ENCODE results near the gene PRR14. TPM values are rescaled to one million over a fixed set of nuclear protein-coding genes. Genes with fewer than 3 reads are reported as not detected.
A peak's percentile ranks its signal among the peaks of the same experiment; 100 is the strongest.

PRR14 gene
- total and polyA plus RNA-seq, 8 donors, result 9.0 to 123 (median 79.6) TPM

DNA sequence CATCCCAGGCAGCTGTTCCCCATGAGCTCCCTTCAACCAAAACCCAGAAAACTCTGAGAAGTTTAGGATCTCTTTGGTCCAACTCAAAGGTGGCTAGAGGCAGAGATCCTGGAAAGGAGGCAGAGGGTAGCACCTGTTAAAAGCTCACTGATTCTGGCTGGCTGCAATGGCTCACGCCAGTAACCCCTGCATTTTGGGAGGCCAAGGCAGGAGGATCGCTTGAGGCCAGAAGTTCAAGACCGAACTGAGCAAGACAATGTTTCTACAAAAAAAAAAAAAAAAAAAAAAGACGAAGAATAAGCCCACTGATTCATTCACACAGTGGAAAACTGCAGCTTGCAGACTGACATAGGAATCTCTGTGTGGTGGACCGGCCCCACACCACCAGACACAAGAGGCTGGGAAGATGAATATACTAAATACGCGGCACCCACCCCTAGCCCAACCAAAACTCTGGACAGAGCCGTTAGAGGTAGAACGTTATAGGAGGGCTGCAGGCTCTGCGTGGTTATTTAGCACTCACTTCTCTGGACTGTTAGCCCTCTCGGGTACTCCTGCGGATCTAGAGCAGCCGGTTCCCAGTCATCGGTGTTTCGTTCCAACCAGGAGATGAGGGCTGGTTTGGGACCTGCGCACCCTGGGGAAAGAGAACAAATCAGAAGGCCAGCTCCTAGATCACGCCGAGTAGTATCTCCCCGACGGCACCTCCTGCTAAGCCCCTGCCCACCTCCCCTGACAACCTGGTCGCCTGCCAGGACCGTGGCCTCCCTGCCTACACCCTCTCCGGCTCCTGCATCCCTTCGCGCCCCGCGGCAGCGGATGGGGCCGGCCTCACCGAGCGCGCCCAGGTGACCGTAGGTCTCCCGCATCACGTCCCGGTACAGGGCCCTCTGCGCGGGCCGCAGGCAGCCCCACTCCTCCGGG lies 41.5 kb upstream of the PRR14 start:
- H3K36me3 ChIP-seq, result peaks cover 21 to 40% (median 38%) of the 10 kb centered on the region in 4 donors
- intact Hi-C loops (cut with DNase I; ENCODE audit: low total_unique reads), result no loop called here
- peak overlapping the region; percentile 73 to 96 (median 86) for H3K4me3 ChIP-seq
- peak; percentile 54 to 80 for DNase-seq
- H3K27me3 ChIP-seq, result no peaks in the 10 kb centered on the region
- peaks cover 0 to 32% (median 22%) of the 10 kb centered on the region in 4 donors for H3K4me1 ChIP-seq
- TF ChIP-seq POLR2A (IDR thresholded peaks at IDR 0.05) (no peak), POLR2AphosphoS5 (IDR thresholded peaks at IDR 0.05) (no peak), EP300 (IDR thresholded peaks at IDR 0.05) (no peak)
- TF ChIP-seq, protein P1, sequence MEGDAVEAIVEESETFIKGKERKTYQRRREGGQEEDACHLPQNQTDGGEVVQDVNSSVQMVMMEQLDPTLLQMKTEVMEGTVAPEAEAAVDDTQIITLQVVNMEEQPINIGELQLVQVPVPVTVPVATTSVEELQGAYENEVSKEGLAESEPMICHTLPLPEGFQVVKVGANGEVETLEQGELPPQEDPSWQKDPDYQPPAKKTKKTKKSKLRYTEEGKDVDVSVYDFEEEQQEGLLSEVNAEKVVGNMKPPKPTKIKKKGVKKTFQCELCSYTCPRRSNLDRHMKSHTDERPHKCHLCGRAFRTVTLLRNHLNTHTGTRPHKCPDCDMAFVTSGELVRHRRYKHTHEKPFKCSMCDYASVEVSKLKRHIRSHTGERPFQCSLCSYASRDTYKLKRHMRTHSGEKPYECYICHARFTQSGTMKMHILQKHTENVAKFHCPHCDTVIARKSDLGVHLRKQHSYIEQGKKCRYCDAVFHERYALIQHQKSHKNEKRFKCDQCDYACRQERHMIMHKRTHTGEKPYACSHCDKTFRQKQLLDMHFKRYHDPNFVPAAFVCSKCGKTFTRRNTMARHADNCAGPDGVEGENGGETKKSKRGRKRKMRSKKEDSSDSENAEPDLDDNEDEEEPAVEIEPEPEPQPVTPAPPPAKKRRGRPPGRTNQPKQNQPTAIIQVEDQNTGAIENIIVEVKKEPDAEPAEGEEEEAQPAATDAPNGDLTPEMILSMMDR (IDR thresholded peaks at IDR 0.05), result no peak
- no peaks in the 10 kb centered on the region for H3K9me3 ChIP-seq
- 11 to 18% (median 13%) methylated on average over 22 to 40 of the region's 40 CpGs for WGBS, 5 donors
- peak overlapping the region; percentile 85 to 98 (median 95) for H3K27ac ChIP-seq

DNA sequence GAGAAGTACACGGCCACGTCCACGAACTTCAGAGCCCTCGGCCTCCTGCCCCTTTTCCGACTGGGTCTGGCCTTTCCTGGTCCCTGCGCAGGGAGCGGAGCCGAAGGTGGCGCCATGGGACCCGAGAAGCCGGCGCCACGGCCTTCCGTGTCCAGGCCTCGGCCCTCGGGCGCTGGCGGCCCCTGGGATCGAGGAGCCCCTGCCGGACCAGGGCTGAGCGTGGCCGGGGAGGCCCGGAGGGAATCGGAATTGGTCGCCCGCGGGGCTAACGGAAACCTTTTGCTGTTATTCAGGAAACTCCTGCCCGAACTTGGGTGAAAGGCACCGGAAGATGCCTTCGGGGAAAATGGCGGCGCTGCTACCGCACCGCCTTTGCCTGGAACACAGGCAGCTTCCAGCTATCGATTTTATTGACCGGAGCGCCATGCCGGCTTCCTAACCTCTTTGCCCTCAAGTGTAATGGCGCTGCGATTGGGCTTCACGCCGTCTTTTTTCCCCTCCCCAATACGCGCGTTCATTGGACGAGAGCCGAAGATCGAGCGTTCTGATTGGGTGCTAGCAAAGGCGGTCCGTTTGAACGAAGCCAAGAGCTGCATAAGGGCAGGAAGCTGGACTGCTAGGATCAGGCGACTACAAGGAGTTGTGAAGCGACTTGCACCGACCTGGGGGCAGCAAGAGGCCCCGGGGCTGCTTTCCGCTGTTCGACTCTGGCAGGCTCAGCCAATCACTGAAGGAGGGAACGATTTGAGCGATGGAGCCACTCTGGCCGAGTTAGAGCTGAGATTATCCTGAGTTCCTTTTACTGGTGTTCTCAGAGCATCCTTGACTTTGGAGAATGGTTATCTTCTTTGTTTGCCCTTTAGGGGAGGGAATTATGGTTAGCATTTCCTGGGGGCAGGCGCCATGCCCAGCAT lies 40.6 kb upstream of the PRR14 start, which contains the start of gene ZNF689:
TSS of gene ZNF689 (minus strand) at position 464 of the 914 bp plus-strand sequence. CDS start at position 116, 348 bp downstream.
- intact Hi-C loops (cut with DNase I; ENCODE audit: low total_unique reads), result no loop called here
- H3K27ac ChIP-seq, result peak within 1 kb of the TSS; percentile 85 to 98 (median 95)
- H3K36me3 ChIP-seq, result peaks cover 12 to 31% (median 28%) of the 10 kb centered on the region in 4 donors
- WGBS, 5 donors, result 0 to 1% (median 0%) methylated on average over 36 to 63 of the region's 63 CpGs
- H3K4me1 ChIP-seq, result peaks cover 0 to 32% (median 22%) of the 10 kb centered on the region in 4 donors
- DNase-seq, result peak; percentile 94 to 98
- peak within 1 kb of the TSS; percentile 73 to 96 (median 86) for H3K4me3 ChIP-seq
- no peaks in the 10 kb centered on the region for H3K27me3 ChIP-seq
- peak; percentile 27 to 83 (median 73) for TF ChIP-seq POLR2AphosphoS5 (IDR thresholded peaks at IDR 0.05)
- no peak for TF ChIP-seq EP300 (IDR thresholded peaks at IDR 0.05)
- TF ChIP-seq, protein P1 (IDR thresholded peaks at IDR 0.05), result peak in 1 of 7 experiments; percentile 27
- no peaks in the 10 kb centered on the region for H3K9me3 ChIP-seq

DNA sequence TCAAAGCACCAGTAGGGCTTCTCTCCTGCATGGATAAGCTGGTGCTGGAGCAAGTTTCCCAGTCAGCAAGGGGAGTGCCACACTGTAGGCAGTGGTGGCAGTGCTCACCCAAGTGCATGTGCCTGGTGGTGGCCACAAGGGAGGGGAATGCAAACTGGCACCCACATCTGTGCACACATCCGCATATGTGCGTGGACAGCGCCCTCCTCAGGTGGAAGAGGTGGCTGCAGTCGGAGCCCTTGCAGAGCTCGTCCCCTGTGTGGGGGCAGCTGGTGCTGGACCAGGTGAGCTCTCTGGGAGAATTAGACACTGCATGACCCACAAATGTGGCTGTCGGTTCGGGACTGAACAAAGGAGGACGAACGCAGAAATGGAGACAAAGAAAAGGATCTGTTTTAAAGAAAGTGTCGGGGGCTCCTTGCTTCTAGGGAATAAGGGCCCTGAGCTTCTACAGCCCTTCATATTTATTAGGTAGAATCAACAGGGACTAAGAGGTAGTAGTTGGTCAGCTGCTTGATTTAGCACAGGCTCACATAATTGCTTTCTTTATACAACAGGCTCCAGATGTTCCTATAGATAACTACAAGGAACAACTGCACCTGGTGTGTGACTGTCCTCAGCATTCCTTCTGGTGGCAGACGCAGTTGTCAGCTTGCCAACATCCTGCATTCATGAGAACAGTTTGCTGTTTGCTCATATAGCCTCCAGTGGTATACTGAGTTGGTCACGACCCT lies 35.2 kb upstream of the PRR14 start:
- 39 to 45% (median 43%) methylated on average over 12 of the region's 12 CpGs for WGBS, 5 donors
- no peak overlapping the region for H3K4me3 ChIP-seq
- H3K27me3 ChIP-seq, result no peaks in the 10 kb centered on the region
- intact Hi-C loops (cut with DNase I; ENCODE audit: low total_unique reads), result no loop called here
- TF ChIP-seq EP300 (IDR thresholded peaks at IDR 0.05) (no peak), POLR2AphosphoS5 (IDR thresholded peaks at IDR 0.05) (peak in 1 of 3 donors; percentile 39), POLR2A (IDR thresholded peaks at IDR 0.05) (no peak)
- TF ChIP-seq, protein P1 (IDR thresholded peaks at IDR 0.05), result peak in 5 of 7 experiments; percentile 5 to 62 (median 47)
- H3K36me3 ChIP-seq, result no peaks in the 10 kb centered on the region
- peak; percentile 53 to 79 for DNase-seq
- no peak overlapping the region for H3K27ac ChIP-seq
- no peaks in the 10 kb centered on the region for H3K9me3 ChIP-seq
- peaks cover 0 to 8% (median 3%) of the 10 kb centered on the region in 4 donors for H3K4me1 ChIP-seq
